HepG2 (cell line): ENCODE measurements around the gene SLC22A23. TPM values are rescaled to one million over a fixed set of nuclear protein-coding genes. Genes with fewer than 3 reads are reported as not detected.

Experiments used
- AFF4 ChIP-seq: sonication (generic); formaldehyde crosslinking; IDR thresholded peaks from 2 replicates; pipeline ENCODE4 v1.4.0; 2020; ENCODE audit warnings: missing genetic modification reagents
- POGZ ChIP-seq: sonication (generic); formaldehyde crosslinking; IDR thresholded peaks from 2 replicates; pipeline ENCODE4 v1.4.0; 2020; ENCODE audit warnings: mild to moderate bottlenecking, missing genetic modification reagents
- U2AF1 ChIP-seq: fragments of 200-400 bp; formaldehyde crosslinking; optimal IDR thresholded peaks from 2 replicates; pipeline ENCODE3; 2017; ENCODE audit warnings: mild to moderate bottlenecking, low read depth, low read length
- XRCC5 ChIP-seq: fragments of 200-400 bp; formaldehyde crosslinking; optimal IDR thresholded peaks from 2 replicates; pipeline ENCODE3; 2017; ENCODE audit warnings: mild to moderate bottlenecking, low read length
- ZNF180 ChIP-seq: sonication (generic); formaldehyde crosslinking; IDR thresholded peaks from 2 replicates; pipeline ENCODE4 v1.4.0; 2020; ENCODE audit warnings: low read depth, missing genetic modification reagents, borderline replicate concordance
- ZNF232 ChIP-seq: sonication (generic); formaldehyde crosslinking; IDR thresholded peaks from 2 replicates; pipeline ENCODE4 v1.4.0; 2020; ENCODE audit warnings: missing genetic modification reagents, borderline replicate concordance
- ZNF281 ChIP-seq: sonication (generic); formaldehyde crosslinking; IDR thresholded peaks from 2 replicates; pipeline ENCODE4 v1.4.0; 2020; ENCODE audit warnings: missing genetic modification reagents, borderline replicate concordance
- ZNF350 ChIP-seq: sonication (generic); formaldehyde crosslinking; IDR thresholded peaks from 2 replicates; pipeline ENCODE4 v1.4.0; 2020; ENCODE audit warnings: mild to moderate bottlenecking, low read depth, missing genetic modification reagents, borderline replicate concordance
- ZNF703 ChIP-seq: sonication (generic); formaldehyde crosslinking; IDR thresholded peaks from 2 replicates; pipeline ENCODE4 v1.5.1; 2020; ENCODE audit warnings: missing genetic modification reagents, mild to moderate bottlenecking, moderate library complexity, borderline replicate concordance
- ZNF768 ChIP-seq: sonication (generic); formaldehyde crosslinking; IDR thresholded peaks from 2 replicates; pipeline ENCODE4 v1.4.0; 2020; ENCODE audit warnings: missing genetic modification reagents
- polyA plus RNA-seq, 8 experiments: library from polyadenylated mRNA; depleted of rRNA in 3 of 8; stranded (reverse) in 7 of 8; unstranded in 1 of 8; fragments of >200 nt; fragmentation: Illumina TruSeq in 4 of 8; extraction: Trizol in 4 of 8; gene quantifications; 2 replicates each; pipeline versions ENCODE4 v1.2.1 to v1.2.3, GENCODE V29; 2011 to 2016; ENCODE audit warnings: low read depth in 4 of 8, missing spikeins in 1 of 8, mixed read lengths in 1 of 8; ENCODE audit not compliant: insufficient read depth in 1 of 8
- total RNA-seq, 5 experiments: library from RNA; depleted of rRNA; stranded (reverse); fragments of >200 nt; fragmentation: Illumina TruSeq; extraction: Trizol; gene quantifications; 2 replicates each; pipeline ENCODE4 v1.2.3, GENCODE V29; 2016; ENCODE audit warnings: low read depth in 1 of 5
- TF ChIP-seq, protein P1 (sequence below): sonication (generic); formaldehyde crosslinking; IDR thresholded peaks from 2 replicates; pipeline ENCODE4 v1.4.0; 2020; ENCODE audit warnings: mild to moderate bottlenecking, missing genetic modification reagents
- TF ChIP-seq, protein P2 (sequence below): IDR thresholded peaks from 2 replicates; pipeline ENCODE4 v1.6.1; 2016; ENCODE audit warnings: missing compliant biosample characterization, missing genetic modification reagents, borderline replicate concordance
- TF ChIP-seq, protein P3 (sequence below): IDR thresholded peaks from 2 replicates; pipeline ENCODE4 v1.6.1; 2016; ENCODE audit warnings: mild to moderate bottlenecking

Gene SLC22A23
- total and polyA plus RNA-seq, 2 of the 13 experiments (the other 11 are each of a cell fraction or from before 2014, with no cell fraction given): 11.8 to 17.5 TPM

GRCh38 chr6:3377536-3378397 lies 79.1 kb downstream of the SLC22A23 start (continued):
- TF ChIP-seq U2AF1: no peak
- TF ChIP-seq ZNF232 (CRISPR knock-in tag): no peak
- 0 out of 2 replicates have a peak, but pooled peaks have one; percentile 26 for TF ChIP-seq ZNF281 (CRISPR knock-in tag)
- no peak for TF ChIP-seq ZNF703 (CRISPR knock-in tag)
- TF ChIP-seq, protein P1, sequence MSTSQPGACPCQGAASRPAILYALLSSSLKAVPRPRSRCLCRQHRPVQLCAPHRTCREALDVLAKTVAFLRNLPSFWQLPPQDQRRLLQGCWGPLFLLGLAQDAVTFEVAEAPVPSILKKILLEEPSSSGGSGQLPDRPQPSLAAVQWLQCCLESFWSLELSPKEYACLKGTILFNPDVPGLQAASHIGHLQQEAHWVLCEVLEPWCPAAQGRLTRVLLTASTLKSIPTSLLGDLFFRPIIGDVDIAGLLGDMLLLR (CRISPR knock-in tag): 0 out of 2 replicates have a peak, but pooled peaks have one; percentile 44
- TF ChIP-seq ZNF350 (CRISPR knock-in tag): peak; percentile 36
- 0 out of 2 replicates have a peak, but pooled peaks have one; percentile 41 for TF ChIP-seq AFF4 (CRISPR knock-in tag)
- no peak for TF ChIP-seq ZNF768 (CRISPR knock-in tag)
- peak; percentile 23; the same call in 1 of the 2 replicates for TF ChIP-seq POGZ (CRISPR knock-in tag)
- no peak for TF ChIP-seq ZNF180 (CRISPR knock-in tag)
- TF ChIP-seq XRCC5: peak; percentile 43
- TF ChIP-seq, protein P2, sequence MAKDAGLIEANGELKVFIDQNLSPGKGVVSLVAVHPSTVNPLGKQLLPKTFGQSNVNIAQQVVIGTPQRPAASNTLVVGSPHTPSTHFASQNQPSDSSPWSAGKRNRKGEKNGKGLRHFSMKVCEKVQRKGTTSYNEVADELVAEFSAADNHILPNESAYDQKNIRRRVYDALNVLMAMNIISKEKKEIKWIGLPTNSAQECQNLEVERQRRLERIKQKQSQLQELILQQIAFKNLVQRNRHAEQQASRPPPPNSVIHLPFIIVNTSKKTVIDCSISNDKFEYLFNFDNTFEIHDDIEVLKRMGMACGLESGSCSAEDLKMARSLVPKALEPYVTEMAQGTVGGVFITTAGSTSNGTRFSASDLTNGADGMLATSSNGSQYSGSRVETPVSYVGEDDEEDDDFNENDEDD: peak; percentile 88; the same call in 1 of the 2 replicates
- TF ChIP-seq, protein P3, sequence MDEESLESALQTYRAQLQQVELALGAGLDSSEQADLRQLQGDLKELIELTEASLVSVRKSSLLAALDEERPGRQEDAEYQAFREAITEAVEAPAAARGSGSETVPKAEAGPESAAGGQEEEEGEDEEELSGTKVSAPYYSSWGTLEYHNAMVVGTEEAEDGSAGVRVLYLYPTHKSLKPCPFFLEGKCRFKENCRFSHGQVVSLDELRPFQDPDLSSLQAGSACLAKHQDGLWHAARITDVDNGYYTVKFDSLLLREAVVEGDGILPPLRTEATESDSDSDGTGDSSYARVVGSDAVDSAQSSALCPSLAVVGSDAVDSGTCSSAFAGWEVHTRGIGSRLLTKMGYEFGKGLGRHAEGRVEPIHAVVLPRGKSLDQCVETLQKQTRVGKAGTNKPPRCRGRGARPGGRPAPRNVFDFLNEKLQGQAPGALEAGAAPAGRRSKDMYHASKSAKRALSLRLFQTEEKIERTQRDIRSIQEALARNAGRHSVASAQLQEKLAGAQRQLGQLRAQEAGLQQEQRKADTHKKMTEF: peak; percentile 69
